Esophagus squamous epithelium (tissue), 5 donors: ENCODE results near the gene NXPE3. TPM values are rescaled to one million over a fixed set of nuclear protein-coding genes. Genes with fewer than 3 reads are reported as not detected.

ENCODE experiments used
- DNase-seq: peaks from one replicate; lab custom pipeline; 2025; lab: John Stamatoyannopoulos, UW
- H3K27ac ChIP-seq, 4 donors: fragments of 200-600 bp; sonication (generic); one replicate each; pipeline ENCODE4 v1.5.1; 2016 to 2019; ENCODE audit warnings: mild to moderate bottlenecking in 1 of 4
- H3K27me3 ChIP-seq, 4 donors: fragments of 200-600 bp; sonication (generic); 1 replicate in 3 of 4; 2 replicates in 1 of 4; pipeline versions ENCODE4 v1.5.1 to v1.6.0; 2017 to 2021; ENCODE audit warnings: antibody characterized with exemption in 1 of 4
- H3K36me3 ChIP-seq, 3 donors: fragments of 200-600 bp; sonication (generic); one replicate each; pipeline ENCODE4 v1.5.1; 2016 to 2019
- H3K4me1 ChIP-seq, 3 donors: fragments of 200-600 bp; sonication (generic); one replicate each; pipeline ENCODE4 v1.5.1; 2017 to 2019
- H3K4me3 ChIP-seq, 4 donors: fragments of 200-600 bp; sonication (generic); 1 replicate in 3 of 4; 2 replicates in 1 of 4; pipeline ENCODE4 v1.5.1; 2016 to 2019; ENCODE audit warnings: mild to moderate bottlenecking in 2 of 4, moderate library complexity in 1 of 4
- H3K9me3 ChIP-seq, 3 donors: fragments of 200-600 bp; sonication (generic); one replicate each; pipeline ENCODE4 v1.5.1; 2016 to 2019
- POLR2A ChIP-seq, 4 donors: fragments of 450-650 bp; IDR thresholded peaks; one replicate each; pipeline ENCODE4 v1.6.1; 2017; ENCODE audit warnings: antibody characterized with exemption in 4 of 4, mild to moderate bottlenecking in 4 of 4, moderate library complexity in 3 of 4
- whole genome bisulfite sequencing, 2 donors: methylation state at CpG; one replicate each; pipeline ENCODE4 v1.1.5; 2018; 5-methylcytosine and 5-hydroxymethylcytosine counted together
- intact Hi-C: fragments of 100-400 bp; cut with DNase I; formaldehyde crosslinking; loops from one replicate; pipeline ENCODE4 v1.15.0; 2022
- total RNA-seq, 4 donors: library from RNA; depleted of rRNA; stranded (reverse); fragments of >200 nt; gene quantifications; one replicate each; pipeline ENCODE4 v1.1.0, GENCODE V29; 2016
- TF ChIP-seq, protein P1 (sequence below), 6 experiments: fragments of 450-650 bp in 4 of 6; fragments of 200-600 bp in 2 of 6; sonication (generic) in 2 of 6; IDR thresholded peaks; one replicate each; pipeline ENCODE4 v1.5.1; 2016 to 2019; ENCODE audit warnings: antibody characterized with exemption in 6 of 6, mild to moderate bottlenecking in 4 of 6, moderate library complexity in 4 of 6
- donor health status: DM: yes; HTN: yes; CAD: no.

Gene NXPE3
- total RNA-seq, 4 donors from 2014 or later = 1.1 to 6.5 (median 2.5) TPM

GRCh38 chr3:101828276-101828675 lies 49.3 kb downstream of the NXPE3 start:
- H3K36me3 ChIP-seq = no peaks in the 10 kb centered on the region
- intact Hi-C loops = no loop called here
- no peak for DNase-seq
- peaks cover 21 to 42% (median 27%) of the 10 kb centered on the region in 3 donors for H3K4me1 ChIP-seq
- WGBS, 2 donors = 6% methylated on average over 3 of the region's 3 CpGs
- peak overlapping the region; percentile 47 to 77 (median 66) for H3K4me3 ChIP-seq
- TF ChIP-seq, protein P1, sequence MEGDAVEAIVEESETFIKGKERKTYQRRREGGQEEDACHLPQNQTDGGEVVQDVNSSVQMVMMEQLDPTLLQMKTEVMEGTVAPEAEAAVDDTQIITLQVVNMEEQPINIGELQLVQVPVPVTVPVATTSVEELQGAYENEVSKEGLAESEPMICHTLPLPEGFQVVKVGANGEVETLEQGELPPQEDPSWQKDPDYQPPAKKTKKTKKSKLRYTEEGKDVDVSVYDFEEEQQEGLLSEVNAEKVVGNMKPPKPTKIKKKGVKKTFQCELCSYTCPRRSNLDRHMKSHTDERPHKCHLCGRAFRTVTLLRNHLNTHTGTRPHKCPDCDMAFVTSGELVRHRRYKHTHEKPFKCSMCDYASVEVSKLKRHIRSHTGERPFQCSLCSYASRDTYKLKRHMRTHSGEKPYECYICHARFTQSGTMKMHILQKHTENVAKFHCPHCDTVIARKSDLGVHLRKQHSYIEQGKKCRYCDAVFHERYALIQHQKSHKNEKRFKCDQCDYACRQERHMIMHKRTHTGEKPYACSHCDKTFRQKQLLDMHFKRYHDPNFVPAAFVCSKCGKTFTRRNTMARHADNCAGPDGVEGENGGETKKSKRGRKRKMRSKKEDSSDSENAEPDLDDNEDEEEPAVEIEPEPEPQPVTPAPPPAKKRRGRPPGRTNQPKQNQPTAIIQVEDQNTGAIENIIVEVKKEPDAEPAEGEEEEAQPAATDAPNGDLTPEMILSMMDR (IDR thresholded peaks at IDR 0.05) = no peak
- no peak for TF ChIP-seq POLR2A (IDR thresholded peaks at IDR 0.05)
- no peaks in the 10 kb centered on the region for H3K27me3 ChIP-seq
- peak overlapping the region; percentile 88 to 96 (median 91) for H3K27ac ChIP-seq
- H3K9me3 ChIP-seq = no peaks in the 10 kb centered on the region

DNA sequence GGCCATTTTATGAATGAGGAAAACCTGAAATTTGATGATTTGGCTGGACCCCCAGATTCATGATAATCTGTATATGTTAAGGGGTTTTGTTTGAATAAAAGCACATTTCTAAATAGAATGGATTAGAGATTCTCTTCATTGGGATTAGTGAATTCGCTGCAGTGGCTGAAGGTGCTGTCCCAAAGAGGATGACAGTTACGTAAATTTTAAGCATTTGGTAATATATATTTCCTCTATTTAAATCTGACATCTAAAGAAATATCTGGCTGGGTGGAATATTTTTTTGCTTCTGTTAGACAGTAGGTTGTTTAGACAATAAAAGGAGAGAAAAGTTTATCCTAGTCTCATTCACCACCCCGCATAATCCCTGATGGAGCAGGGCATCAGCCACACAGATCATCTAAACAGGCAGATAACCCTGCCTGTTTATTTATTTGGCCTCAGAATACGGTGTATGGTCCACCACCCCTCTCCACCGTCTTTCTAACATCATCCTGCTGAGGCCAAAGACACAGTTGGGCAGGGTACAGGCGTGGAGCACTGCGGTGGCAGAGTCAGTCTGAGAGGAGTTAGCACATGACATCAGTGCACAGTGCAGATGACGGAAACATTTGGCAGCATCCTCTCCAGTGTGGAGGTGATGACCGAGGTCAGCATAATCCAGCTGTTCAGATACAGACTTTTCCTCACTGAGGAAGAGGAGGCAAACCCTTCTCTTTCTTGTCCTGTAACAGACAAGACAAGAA lies 49.9 kb downstream of the NXPE3 start:
- Histone ChIP-seq H3K4me3 (peak overlapping the region in 3 of 4 donors; percentile 4 to 72 (median 60)), H3K27ac (peak overlapping the region; percentile 88 to 96 (median 91)), H3K36me3 (no peaks in the 10 kb centered on the region), H3K9me3 (no peaks in the 10 kb centered on the region), H3K4me1 (peaks cover 21 to 47% (median 27%) of the 10 kb centered on the region in 3 donors), H3K27me3 (no peaks in the 10 kb centered on the region)
- intact Hi-C loops = no loop called here
- TF ChIP-seq, protein P1 (IDR thresholded peaks at IDR 0.05) = no peak
- TF ChIP-seq POLR2A (IDR thresholded peaks at IDR 0.05) = peak in 1 of 4 donors; percentile 57
- no peak for DNase-seq
- 8 to 11% methylated on average over 9 of the region's 9 CpGs for whole genome bisulfite sequencing, 2 donors

- peak overlapping the region; percentile 88 to 96 (median 91) for H3K27ac ChIP-seq
- no peaks in the 10 kb centered on the region for H3K36me3 ChIP-seq
- DNase-seq = no peak
- intact Hi-C loops = no loop called here
- H3K4me1 ChIP-seq = peaks cover 21 to 50% (median 27%) of the 10 kb centered on the region in 3 donors
- TF ChIP-seq POLR2A (IDR thresholded peaks at IDR 0.05) = no peak
- TF ChIP-seq, protein P1 (IDR thresholded peaks at IDR 0.05) = no peak
- 13 to 56% methylated on average over 2 of the region's 2 CpGs for WGBS, 2 donors
- H3K4me3 ChIP-seq = peak overlapping the region in 3 of 4 donors; percentile 4 to 72 (median 60)
- no peaks in the 10 kb centered on the region for H3K9me3 ChIP-seq
- no peaks in the 10 kb centered on the region for H3K27me3 ChIP-seq
Measured at GRCh38 chr3:101829437-101829830, 50.4 kb downstream of the NXPE3 start.

GRCh38 chr3:101829874-101830273 lies 50.9 kb downstream of the NXPE3 start:
- peaks cover 21 to 50% (median 27%) of the 10 kb centered on the region in 3 donors for H3K4me1 ChIP-seq
- H3K9me3 ChIP-seq = no peaks in the 10 kb centered on the region
- 49 to 76% methylated on average over 2 of the region's 2 CpGs for WGBS, 2 donors
- no peak overlapping the region for H3K4me3 ChIP-seq
- DNase-seq = no peak
- H3K27me3 ChIP-seq = no peaks in the 10 kb centered on the region
- TF ChIP-seq, protein P1 (IDR thresholded peaks at IDR 0.05) = no peak
- no peak for TF ChIP-seq POLR2A (IDR thresholded peaks at IDR 0.05)
- intact Hi-C loops = no loop called here
- H3K27ac ChIP-seq = peak overlapping the region in 2 of 4 donors; percentile 14 to 93
- no peaks in the 10 kb centered on the region for H3K36me3 ChIP-seq

DNA sequence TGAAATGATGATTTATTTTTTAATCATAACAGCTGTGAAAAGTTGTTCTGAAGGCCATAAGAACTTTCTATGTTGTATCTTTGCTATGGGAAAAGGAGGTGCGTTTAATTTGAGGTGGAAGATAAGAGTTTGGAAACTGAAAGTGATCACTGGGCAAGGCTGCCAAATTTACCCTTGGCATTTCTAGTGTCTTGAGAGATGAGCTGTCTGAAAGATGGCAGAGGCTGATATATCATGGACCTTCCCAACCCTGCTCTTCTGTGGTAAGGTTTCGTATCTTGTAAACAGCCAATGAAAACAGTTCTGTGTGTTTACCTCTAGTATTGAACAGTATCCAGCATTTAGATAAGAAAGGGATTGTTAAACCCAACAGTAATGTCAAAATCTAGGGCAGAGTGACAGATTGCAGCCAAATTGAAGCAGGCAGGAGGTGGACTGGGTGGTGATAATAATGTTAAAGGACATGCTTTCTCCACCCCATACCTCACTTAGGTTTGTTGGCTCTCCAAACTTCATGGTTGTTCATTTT lies 54.5 kb downstream of the NXPE3 start:
- Histone ChIP-seq H3K4me3 (no peak overlapping the region), H3K36me3 (no peaks in the 10 kb centered on the region), H3K9me3 (no peaks in the 10 kb centered on the region), H3K4me1 (peaks cover 10 to 44% (median 10%) of the 10 kb centered on the region in 3 donors), H3K27ac (no peak overlapping the region), H3K27me3 (no peaks in the 10 kb centered on the region)
- DNase-seq = no peak
- TF ChIP-seq, protein P1 (IDR thresholded peaks at IDR 0.05) = no peak
- 67 to 68% methylated on average over 2 of the region's 2 CpGs for WGBS, 2 donors
- intact Hi-C loops = no loop called here
